Chondrocyte (in vitro differentiated cells): ENCODE results near the gene PANX1. TPM values are rescaled to one million over a fixed set of nuclear protein-coding genes. Genes with fewer than 3 reads are reported as not detected.
A peak's percentile ranks its signal among the peaks of the same experiment; 100 is the strongest.

Experiments used
- DNase-seq: peaks from one replicate; pipeline ENCODE4 v3.0.0; 2021; ENCODE audit warnings: mixed read lengths, low spot score
- H3K27ac Mint-ChIP-seq: one replicate; pipeline ENCODE4 v1.8.0; 2021; ENCODE audit warnings: mild to moderate bottlenecking, moderate library complexity, mixed read lengths; ENCODE audit not compliant: unreplicated experiment
- H3K27me3 Mint-ChIP-seq: 2 replicates; pipeline ENCODE4 v1.8.0; 2021; ENCODE audit warnings: low read depth, mixed read lengths
- H3K36me3 Mint-ChIP-seq: 2 replicates; pipeline ENCODE4 v1.8.0; 2021; ENCODE audit warnings: low read depth, mixed read lengths
- H3K4me1 Mint-ChIP-seq: 2 replicates; pipeline ENCODE4 v1.8.0; 2021; ENCODE audit warnings: low read depth, mild to moderate bottlenecking, mixed read lengths
- H3K4me3 Mint-ChIP-seq: one replicate; pipeline ENCODE4 v1.8.0; 2021; ENCODE audit warnings: mild to moderate bottlenecking, moderate library complexity, mixed read lengths; ENCODE audit not compliant: unreplicated experiment
- H3K9me3 Mint-ChIP-seq: 2 replicates; pipeline ENCODE4 v1.8.0; 2021; ENCODE audit warnings: low read depth, mixed read lengths
- total RNA-seq: library from RNA; stranded (reverse); gene quantifications from 3 replicates; pipeline ENCODE4 v1.2.1, GENCODE V29; 2021
- TF ChIP-seq, protein P1 (sequence below): fragments of 200-600 bp; sonication (generic); IDR thresholded peaks from 2 replicates; pipeline ENCODE4 v1.5.0; 2021; ENCODE audit warnings: antibody characterized with exemption, mild to moderate bottlenecking, moderate library complexity

Gene PANX1
- total RNA-seq, 1 donor from 2014 or later = 35.7 TPM

DNA sequence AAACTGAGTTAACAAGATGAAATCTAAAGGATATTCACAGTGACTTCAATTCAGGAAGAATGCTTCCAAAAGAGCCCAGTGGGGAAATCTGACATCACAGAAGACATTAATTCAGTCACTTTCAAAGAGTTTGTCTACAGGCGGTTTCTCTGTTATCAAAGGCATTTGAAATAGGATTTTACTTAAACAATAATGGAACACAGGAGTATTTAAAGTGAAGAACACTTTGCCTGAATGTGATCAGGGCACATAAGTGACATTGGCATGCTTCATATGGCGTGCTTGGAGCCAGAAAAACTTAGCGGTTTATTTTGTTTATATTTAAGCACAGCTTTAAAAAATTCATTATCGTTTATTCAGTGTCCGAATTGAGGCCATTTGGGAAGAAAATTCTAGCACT is 52.9 kb downstream of the PANX1 start:
- no peaks in the 10 kb centered on the region for H3K27me3 Mint-ChIP-seq
- peaks cover 30% of the 10 kb centered on the region for H3K4me1 Mint-ChIP-seq
- H3K36me3 Mint-ChIP-seq = peaks cover 30% of the 10 kb centered on the region
- TF ChIP-seq, protein P1, sequence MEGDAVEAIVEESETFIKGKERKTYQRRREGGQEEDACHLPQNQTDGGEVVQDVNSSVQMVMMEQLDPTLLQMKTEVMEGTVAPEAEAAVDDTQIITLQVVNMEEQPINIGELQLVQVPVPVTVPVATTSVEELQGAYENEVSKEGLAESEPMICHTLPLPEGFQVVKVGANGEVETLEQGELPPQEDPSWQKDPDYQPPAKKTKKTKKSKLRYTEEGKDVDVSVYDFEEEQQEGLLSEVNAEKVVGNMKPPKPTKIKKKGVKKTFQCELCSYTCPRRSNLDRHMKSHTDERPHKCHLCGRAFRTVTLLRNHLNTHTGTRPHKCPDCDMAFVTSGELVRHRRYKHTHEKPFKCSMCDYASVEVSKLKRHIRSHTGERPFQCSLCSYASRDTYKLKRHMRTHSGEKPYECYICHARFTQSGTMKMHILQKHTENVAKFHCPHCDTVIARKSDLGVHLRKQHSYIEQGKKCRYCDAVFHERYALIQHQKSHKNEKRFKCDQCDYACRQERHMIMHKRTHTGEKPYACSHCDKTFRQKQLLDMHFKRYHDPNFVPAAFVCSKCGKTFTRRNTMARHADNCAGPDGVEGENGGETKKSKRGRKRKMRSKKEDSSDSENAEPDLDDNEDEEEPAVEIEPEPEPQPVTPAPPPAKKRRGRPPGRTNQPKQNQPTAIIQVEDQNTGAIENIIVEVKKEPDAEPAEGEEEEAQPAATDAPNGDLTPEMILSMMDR = no peak
- H3K4me3 Mint-ChIP-seq = no peak overlapping the region
- DNase-seq = no peak
- H3K27ac Mint-ChIP-seq = no peak overlapping the region
- H3K9me3 Mint-ChIP-seq = no peaks in the 10 kb centered on the region

DNA sequence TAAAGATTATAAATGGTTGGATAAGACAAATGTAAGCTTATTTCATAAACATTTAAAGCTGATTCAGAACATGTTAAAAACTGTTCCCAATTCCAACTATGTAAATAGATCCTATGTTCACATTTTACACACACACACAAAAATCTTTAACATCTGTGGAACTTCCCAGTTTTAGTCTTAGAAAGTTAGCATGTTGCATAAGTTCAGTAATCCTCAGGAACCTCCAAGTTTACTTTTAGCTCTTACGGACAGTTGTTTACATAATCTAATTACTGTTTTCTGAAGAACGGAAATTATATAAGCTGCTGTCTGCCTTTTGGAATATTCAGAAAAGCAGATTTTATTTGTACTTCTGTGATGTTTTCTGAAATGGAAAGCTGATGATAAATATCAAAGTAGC is 53.3 kb downstream of the PANX1 start:
- Mint-ChIP-seq H3K4me1 (peaks cover 34% of the 10 kb centered on the region), H3K4me3 (no peak overlapping the region), H3K9me3 (no peaks in the 10 kb centered on the region), H3K36me3 (peaks cover 29% of the 10 kb centered on the region), H3K27me3 (no peaks in the 10 kb centered on the region), H3K27ac (no peak overlapping the region)
- DNase-seq = no peak
- TF ChIP-seq, protein P1 = no peak

DNA sequence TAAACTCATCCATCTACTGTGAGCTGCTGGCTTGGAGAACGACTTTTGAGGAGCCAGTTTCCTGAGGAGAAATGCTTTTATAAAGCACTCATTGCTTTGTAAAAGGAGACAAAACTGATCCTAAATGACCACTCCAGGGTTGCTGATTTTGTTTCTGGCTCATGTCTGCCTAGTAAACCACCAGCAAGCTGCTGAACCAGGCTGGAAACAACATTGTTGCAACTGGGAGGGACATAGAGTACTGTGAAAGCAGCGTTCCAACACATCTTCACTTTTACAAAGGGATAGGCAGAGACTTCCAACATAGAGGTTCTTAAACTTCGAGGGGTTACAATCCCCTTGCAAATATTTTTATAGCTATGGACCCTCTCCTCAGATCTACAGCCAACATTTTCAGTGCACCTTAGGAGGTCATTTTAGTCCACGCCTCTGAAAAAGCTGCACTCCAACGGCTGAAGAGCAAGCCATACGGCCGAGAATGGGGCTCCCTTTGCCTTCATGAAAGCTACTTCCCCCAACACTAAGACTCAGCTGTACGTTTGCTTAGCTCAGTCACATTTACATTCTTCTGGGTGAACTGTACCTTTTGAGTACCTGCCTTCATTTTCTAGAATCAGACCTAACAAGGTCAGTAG is 54.7 kb downstream of the PANX1 start:
- Mint-ChIP-seq H3K27me3 (no peaks in the 10 kb centered on the region), H3K27ac (peak overlapping the region; percentile 55), H3K36me3 (peaks cover 21% of the 10 kb centered on the region), H3K9me3 (no peaks in the 10 kb centered on the region), H3K4me3 (no peak overlapping the region), H3K4me1 (peaks cover 34% of the 10 kb centered on the region)
- no peak for DNase-seq
- TF ChIP-seq, protein P1 = no peak

DNA sequence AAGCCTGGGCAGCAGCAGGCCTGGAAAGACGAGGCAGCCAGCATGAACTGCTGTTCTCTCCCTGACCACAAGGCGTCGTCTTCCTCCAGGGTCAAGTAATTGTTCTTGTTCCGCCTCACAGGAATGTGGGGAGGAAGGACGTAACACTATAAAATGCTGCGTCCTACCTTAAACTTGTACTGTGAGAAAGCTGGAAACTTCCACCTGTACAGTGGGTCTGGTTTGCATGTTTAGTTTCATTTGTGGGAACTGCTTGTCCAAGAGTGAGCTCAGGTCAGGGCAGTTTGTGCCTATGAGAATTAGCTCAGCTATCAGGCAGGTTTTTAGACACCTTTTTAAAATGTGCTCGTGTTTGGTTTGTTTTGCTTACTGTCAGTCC is 55.2 kb downstream of the PANX1 start:
- H3K36me3 Mint-ChIP-seq = peaks cover 19% of the 10 kb centered on the region
- no peak for DNase-seq
- peaks cover 34% of the 10 kb centered on the region for H3K4me1 Mint-ChIP-seq
- H3K4me3 Mint-ChIP-seq = no peak overlapping the region
- H3K27me3 Mint-ChIP-seq = no peaks in the 10 kb centered on the region
- peak overlapping the region; percentile 55 for H3K27ac Mint-ChIP-seq
- TF ChIP-seq, protein P1 = peak; percentile 81
- no peaks in the 10 kb centered on the region for H3K9me3 Mint-ChIP-seq

DNA sequence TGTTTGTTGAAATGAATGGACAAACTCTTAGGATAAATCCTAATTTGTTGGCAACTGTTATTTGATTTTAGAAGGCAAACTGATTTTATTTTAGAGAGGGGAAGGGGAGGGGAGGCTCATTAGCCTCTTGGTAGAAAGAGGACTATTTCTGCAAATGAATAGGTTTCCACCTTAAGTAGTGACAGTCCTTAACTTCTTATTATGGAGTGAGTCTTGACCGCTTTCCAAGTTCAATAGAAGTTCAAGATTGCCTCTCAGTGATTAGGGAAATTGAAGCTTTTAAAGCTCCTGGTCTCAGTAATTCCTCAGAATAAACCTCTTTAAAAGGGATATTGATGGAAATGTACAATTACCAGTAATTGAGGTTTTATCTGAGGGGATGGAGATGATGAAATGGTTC is 55.7 kb downstream of the PANX1 start:
- Mint-ChIP-seq H3K4me1 (peaks cover 34% of the 10 kb centered on the region), H3K27ac (peak overlapping the region; percentile 62), H3K36me3 (peaks cover 19% of the 10 kb centered on the region), H3K27me3 (no peaks in the 10 kb centered on the region), H3K9me3 (no peaks in the 10 kb centered on the region), H3K4me3 (no peak overlapping the region)
- DNase-seq = no peak
- TF ChIP-seq, protein P1 = no peak
